HG03175 (cell line): ENCODE results near the gene PATJ.
"Not testable (repeated sequence)": the region's sequence is repeated elsewhere in the genome, so short reads cannot be mapped to it uniquely, and the experiment has no call there.

Experiments
- ATAC-seq: cut with Tn5 transposase; IDR thresholded peaks from one replicate; pipeline ENCODE4 v1.9.1; 2021; ENCODE audit warnings: mild to moderate bottlenecking, moderate library complexity; ENCODE audit not compliant: unreplicated experiment

PATJ gene, protein sequence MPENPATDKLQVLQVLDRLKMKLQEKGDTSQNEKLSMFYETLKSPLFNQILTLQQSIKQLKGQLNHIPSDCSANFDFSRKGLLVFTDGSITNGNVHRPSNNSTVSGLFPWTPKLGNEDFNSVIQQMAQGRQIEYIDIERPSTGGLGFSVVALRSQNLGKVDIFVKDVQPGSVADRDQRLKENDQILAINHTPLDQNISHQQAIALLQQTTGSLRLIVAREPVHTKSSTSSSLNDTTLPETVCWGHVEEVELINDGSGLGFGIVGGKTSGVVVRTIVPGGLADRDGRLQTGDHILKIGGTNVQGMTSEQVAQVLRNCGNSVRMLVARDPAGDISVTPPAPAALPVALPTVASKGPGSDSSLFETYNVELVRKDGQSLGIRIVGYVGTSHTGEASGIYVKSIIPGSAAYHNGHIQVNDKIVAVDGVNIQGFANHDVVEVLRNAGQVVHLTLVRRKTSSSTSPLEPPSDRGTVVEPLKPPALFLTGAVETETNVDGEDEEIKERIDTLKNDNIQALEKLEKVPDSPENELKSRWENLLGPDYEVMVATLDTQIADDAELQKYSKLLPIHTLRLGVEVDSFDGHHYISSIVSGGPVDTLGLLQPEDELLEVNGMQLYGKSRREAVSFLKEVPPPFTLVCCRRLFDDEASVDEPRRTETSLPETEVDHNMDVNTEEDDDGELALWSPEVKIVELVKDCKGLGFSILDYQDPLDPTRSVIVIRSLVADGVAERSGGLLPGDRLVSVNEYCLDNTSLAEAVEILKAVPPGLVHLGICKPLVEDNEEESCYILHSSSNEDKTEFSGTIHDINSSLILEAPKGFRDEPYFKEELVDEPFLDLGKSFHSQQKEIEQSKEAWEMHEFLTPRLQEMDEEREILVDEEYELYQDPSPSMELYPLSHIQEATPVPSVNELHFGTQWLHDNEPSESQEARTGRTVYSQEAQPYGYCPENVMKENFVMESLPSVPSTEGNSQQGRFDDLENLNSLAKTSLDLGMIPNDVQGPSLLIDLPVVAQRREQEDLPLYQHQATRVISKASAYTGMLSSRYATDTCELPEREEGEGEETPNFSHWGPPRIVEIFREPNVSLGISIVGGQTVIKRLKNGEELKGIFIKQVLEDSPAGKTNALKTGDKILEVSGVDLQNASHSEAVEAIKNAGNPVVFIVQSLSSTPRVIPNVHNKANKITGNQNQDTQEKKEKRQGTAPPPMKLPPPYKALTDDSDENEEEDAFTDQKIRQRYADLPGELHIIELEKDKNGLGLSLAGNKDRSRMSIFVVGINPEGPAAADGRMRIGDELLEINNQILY (N-terminal part only)

DNA sequence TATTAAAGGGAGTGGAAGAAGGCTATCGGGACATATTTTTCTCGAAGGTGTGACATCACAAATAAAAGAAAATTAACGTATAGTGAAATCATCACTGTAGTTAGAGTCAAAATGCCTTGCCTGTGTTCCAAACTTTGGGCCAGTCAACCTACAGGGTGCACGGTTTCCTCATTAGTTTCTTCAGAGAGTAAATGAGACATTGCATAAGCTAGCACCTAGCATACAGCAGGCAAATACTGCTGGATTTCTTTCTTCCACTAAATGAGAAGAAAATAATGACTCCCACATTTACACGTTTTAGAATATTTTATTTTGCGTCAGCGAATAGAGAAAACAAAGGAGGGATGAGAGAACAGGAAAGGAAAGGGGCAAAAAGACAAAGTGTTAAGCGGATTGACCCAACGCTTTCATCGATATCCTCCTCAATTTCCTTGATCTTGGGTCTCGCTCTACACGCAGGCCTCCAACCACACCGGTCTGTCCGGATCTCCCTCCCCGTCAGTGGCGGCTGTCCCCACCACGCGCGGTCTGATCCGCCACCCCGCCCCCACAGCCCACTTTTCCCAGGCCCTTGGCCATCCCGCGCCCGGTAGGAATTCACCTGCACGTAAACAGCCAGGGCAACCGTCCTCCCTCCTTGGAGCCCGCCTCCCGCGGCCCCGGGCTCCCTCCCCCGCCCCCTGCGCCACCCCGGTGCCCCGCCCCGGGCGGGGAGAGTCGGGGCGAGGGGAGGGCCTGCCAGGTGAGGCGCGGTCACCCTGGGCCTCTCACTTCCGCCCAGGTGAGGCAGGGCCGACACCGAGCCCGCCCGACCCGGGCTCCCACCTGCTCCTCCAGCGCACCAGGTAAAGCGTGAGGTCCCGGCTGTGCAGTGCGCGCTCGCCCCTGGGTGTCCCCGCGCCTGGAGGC is at the start of gene PATJ:
TSS of gene PATJ (plus strand) at position 770 of the 909 bp plus-strand sequence. CDS start 20,413 bp downstream, outside the sequence.
- peak; percentile 84 for ATAC-seq

DNA sequence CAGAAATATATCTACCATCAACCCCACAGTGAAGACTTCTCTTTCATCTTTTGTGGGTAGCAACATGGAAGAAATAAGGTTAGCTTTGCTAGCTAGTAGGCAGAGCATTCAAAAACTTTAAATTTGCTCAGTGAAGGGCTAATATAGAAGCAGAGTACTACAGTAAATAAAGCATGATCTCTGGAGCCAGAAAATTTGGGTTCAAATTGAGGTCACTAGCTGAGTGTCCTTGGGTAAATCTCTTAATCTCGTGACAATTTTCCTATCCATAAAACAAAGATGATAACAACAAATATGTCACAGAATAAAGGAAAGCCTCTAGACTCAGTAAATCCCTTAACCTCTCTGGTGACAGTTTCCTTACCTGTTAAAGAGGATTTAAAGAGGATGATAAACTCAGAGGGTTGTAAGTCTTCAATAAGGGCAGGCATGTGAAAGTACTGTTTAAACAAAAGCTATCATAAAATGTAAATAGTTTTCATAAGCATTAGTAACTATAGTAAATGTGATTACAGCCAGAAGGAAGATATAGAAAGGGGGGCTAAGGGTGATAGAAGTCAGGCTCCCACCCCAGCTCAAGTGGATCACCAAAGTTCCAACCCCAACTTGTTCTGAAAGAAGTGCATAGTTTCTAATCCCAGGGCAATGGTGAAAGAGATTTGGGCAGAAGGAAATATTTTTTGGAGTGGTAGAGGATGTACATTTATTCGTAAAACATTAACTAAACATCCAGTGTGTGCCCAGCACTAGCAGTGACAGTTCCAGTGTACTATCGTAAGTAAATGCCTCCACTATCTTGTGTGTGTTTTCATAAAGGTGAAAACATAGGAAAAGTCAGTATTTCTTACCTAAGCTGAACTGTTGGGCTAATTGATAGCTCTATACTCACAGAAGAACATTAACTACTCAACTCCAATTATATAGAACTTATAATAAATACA is 42.1 kb upstream of the PATJ start:
- ATAC-seq = no peak

DNA sequence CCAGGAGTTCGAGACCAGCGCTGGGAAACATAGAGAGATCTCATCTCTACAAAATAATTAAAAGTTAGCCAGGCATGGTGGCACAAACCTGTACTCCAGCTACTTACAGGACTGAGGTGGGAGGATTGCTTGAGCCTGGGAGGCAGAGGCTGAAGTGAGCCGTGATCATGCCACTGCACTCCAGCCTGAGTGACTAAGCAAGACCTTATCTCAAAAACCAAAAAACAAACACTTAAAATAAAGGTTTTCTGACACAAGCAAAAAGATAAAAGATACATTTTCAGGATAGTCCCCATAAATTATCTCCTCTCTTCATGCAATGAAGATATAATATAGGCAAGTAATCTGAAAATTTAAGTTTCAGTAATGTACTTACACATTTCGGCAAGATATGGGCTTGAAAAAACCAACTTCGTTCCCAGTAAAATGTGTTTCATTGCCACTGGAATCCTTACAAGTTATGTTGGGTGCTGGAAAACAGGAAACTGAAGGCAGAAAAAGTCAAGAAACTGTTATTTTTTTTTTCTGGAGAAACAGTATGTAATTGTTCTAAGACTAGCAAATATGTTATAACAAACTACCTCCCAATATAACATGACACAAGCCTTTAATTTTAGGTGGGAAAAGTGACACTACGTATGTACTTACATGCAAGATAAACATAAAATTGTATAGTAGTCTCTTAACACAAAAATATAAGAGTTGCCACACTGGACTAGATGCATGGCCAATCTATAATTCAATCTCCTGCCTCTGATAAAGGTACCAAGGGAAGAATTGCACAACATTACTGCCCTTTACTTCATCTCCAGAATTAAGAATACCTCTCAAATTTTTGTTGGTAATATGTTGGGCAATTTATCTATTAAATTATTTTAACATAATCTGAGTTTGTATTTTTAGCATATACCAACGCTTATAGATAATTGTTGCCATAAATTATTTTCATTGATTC is 33.0 kb upstream of the PATJ start:
- ATAC-seq = no peak

DNA sequence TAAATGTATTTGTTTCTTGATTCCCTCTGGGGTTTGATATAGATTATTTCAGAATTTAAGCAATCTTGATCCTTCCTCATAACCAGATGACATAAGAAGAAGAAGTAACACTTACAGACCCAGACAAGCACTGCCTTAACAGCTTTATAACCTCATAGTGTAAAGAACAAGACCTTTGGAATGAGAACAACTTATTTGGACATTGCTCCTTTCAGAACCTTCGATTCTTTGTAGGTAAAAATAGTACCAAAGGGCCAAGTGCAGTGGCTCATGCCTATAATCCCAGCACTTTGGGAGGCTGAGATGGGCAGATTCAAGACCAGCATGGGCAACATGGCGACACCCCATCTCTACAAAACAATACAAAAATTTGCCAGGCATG is 32.4 kb upstream of the PATJ start:
- ATAC-seq = no peak

DNA sequence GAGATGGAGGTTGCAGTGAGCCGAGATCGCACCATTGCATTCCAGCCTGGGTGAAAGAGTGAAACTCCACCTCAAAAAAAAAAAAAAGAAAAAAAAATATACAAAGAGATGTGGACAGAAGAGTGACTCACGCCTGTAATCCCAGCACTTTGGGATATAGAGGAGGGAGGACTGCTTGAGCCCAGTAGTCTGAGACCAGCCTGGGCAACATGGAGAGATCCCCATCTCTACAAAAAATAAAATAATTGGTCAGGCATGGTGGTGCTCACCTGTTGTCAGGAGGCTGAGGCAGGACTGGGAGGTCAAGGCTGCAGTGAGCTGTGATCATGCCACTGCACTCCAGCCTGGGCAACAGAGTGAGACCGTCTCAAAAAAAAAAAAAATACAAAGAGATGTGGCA is 31.0 kb upstream of the PATJ start:
- ATAC-seq = not testable (repeated sequence)

DNA sequence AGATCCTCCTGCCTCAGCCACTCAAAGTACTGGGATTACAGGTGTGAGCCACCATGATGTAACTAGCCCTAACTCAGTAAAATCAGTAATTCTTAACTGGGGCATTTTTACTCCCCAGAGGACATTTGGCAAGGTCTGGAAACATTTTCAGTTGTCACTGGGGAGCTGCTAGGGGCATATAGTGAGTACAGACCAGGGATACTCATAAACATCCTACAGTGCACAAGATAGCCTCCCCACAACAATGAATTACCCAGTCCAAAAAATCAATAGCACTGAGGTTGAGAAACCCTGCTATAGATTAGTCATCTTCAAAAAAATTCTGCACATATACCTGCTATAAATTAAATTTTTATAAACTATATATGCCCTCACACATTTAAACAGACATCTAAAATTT is 30.3 kb upstream of the PATJ start:
- ATAC-seq = no peak

DNA sequence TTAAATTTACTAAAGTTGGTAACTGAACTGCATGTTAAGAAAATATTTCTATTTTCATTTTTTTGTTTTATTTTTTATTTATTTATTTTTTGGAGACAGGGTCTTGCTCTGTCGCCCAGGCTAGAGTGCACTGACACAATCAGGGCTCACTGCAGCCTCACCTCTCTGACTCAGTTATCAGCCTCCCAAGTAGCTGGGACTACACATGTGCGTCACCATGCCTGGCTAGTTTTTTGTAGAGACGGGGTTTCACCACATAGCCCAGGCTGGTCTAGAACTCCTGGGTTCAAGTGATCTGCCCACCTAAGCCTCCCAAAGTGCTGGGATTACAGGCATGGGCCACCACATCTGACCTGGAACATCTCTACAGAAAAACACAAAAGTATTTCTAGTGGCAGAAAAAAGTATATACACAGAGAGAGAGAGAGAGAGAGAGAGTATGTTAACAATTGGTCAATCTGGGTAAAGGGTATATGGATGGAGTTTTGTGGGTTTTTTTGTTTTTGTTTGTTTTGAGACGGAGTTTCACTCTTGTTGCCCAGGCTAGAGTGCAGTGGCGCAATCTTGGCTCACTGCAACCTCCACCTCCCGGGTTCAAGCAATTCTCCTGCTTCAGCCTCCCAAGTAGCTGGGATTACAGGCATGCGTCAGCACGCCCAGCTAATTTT is 23.1 kb upstream of the PATJ start:
- not testable (repeated sequence) for ATAC-seq

DNA sequence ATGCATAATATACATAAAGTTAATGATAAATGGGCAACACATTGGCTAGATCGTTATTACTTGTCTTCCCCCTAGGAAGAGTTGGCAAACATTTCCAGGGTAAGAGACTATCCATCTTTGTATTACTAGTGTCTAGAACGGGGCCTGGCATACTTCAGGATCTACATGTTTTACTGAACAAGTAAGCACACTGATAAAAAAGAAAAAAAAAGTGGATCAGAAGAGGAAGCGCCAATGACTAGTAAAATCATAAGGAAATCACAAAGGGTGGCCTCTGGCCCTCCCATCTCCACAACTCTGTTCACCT is 17.8 kb upstream of the PATJ start:
- no peak for ATAC-seq

DNA sequence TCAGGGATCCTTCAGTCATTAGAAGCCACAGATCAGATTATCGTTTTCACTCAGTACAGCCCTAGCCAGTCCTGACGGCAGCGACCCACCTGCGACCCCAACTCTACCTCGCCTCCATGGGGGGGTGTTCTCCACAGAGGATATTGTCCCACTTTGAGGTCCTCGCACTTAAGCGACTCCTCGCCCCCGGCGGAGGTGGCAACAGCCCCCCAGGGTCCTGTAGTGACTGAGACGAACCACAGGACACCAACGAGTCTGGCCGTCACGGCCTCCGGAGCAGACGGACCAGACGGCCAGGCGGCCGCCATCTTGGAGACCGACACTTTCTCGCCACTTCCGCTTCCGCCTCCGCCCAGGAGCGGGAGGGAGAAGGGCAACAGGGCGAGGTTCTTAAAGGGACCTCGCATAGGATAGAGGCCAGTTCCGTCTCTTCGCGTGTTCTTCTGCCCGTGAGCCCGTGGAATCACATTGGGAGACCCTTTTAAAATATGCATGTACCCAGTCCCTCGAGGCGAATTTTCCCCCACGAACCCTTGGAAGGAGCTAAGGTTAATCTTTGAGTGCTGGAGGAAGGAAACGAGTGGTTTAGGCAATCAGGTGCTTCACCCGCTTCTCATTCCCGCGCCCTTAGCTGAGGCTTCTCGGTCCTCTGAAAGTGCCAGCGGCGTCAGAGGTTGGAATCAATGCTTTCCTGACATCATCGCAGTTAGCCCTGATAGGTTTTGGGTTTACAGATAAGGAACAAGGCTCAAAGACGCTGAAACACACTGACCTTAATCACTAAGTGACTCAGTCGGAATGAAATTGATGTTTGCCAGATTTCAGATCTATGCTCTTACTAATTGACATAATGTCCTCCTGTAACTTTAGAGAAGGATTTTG is 17.2 kb upstream of the PATJ start, which contains the start of gene TM2D1:
TSS of gene TM2D1 (minus strand) at position 329 of the 882 bp plus-strand sequence. CDS start at position 308, 21 bp downstream.
- peak; percentile 99 for ATAC-seq

DNA sequence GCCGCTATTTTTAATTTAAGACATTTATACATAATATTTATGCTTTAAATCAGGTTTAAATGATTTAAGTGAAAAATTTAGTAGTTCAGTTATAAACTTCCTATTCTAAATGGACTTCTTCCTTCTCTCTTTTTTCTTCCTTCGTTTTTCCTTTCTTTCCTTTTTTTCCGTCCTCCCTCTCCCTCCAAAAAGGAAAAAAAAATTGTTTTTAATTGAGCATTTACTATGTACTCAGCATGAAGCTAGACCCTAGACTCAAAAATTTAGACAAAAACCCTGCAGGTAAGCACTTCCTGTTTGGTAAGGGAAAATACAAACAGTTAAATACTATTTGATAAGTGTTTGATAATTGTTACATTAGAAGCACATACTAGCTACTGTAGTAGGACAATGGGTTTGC is 14.7 kb upstream of the PATJ start:
- no peak for ATAC-seq

DNA sequence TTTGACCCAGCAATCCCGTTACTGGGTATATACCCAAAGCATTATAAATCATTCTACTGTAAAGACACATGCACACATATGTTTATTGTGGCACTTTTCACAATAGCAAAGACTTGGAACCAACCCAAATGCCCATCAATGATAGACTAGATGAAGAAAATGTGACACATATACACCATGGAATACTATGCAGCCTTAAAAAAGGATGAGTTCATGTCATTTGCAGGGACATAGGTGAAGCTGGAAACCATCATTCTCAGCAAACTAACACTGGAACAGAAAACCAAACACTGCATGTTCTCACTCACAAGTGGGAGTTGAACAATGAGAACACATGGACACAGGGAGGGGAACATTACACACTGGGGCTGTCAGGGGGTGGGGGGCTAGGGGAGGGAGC is 11.6 kb upstream of the PATJ start:
- ATAC-seq = not testable (repeated sequence)

DNA sequence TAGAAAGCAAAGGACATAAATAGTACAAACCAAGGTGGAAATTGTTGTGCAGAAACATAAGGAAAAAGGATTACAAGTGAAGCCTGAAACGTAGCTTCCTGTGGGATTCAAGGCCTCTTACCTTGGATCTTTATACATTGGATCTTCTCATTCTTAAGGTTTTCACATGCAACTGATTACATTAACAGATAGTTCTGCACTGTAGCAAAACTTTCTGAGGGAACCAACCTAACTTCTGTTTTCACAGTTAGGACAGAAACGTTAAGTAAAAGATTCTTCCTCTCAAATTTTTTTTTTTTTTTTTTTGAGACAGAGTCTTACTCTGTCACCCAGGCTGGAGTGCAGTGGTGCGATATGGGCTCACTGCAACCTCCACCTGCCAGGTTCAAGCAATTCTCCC is 9.6 kb upstream of the PATJ start:
- no peak for ATAC-seq

DNA sequence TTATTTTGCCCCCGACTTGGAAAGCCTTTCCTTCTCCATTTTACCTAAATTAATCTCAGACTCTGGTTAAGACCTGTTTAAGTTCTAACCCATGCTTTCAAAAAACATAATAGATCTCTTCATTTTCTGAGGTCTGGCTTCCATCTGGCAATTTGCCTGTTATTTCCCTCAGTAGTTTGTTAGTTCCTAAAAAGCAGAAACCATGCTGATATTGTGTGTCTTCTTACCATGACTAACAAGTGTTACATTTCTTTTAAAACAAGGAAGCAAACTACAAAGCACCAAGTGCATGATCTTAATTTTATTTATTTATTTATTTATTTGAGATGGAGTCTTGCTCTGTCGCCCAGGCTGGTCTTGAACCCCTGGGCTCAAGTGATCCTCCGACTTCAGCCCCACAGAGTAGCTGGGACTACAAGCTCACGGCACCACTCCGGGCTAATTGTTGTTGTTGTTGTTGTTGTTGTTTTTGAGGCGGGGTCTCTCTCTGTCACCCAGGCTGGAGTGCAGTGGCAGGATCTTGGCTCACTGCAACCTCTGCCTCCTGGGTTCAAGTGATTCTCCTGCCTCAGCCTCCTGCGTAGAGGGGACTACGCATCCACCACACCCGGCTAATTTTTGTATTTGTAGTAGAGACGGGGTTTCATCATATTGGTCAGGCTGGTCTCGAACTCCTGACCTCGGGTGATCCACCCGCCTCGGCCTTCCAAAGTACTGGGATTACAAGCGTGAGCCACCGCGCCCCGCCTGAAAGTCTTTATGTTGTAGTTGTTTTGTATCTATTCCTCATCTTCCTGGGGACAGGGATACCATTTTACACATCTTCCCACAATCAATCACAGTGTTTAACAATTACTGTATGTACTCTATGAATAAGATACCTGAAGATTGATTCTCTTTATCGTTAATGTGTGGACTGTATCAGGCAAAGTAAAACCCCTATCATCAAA is 1.3 kb upstream of the PATJ start:
- ATAC-seq = no peak

DNA sequence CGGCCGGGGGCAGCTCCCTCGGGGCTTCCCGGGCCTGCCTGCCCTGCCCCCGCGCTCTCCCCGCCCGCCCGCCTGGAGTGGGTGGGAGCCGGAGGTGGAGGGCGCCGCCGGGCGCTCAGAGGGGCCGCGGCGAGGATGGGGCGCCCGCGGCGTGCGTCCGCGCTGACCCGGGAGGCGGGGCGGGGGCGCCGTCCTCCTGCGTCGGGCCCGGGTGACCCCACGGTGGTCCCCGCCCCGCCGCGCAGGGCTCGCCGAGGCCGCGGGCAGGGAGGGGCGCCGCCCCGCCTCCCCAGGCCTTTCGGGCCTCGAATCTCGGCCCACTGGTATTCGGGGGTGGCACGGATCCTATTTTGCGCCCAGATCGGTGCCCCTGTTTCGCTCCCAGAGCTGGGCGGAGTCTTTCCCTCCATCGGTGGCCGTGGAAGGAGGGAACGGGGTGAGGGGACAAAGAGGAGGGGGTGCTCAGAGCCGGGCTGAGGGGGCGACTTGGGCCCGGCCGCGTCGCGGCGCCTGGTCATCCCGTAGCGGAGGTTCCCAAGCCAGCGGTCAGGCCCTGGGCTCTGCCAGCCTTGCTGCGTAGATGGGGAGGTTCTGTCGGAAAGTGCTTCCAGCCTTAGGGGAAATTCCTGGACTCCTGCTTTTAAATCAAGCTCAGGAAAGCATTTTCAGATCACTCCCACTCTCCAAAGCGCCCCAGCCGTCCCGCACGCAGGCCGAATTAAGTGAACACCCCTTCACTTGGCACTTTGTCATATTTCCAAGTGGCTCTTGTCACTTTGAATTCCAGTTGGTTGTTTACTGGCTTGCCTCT is 545 bp downstream of the PATJ start:
- peak; percentile 62 for ATAC-seq

DNA sequence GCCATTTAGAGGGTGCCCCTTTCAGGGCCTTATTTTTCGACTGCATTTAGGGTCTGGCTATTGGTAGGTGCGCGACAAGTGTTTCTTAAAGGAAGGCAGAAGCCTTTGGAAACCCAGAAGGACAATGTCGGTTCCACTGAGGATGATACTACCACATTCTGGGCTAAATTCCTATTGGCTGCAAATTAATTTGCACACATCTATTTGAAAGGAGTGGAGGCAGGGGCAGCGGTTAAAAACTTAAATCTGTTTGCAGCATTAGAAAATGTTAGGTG is 1.1 kb downstream of the PATJ start:
- no peak for ATAC-seq
